Cardiac fibroblast (primary cell): ENCODE results near the gene THRSP.
"Not testable (repeated sequence)": the region's sequence is repeated elsewhere in the genome, so short reads cannot be mapped to it uniquely, and the experiment has no call there.

Experiments used
- DNase-seq, 2 donors: peaks; one replicate each; pipeline versions ENCODE4 v3.0.0 to v3.0.0-alpha.2; 2010; ENCODE audit warnings: low read depth in 2 of 2
- H3K4me3 ChIP-seq, 2 donors: replicated peaks in 1 of 2; 1 replicate in 1 of 2; 2 replicates in 1 of 2; pipeline ENCODE4 v1.5.1; 2011; ENCODE audit warnings: low read depth in 2 of 2, low read length in 2 of 2, mild to moderate bottlenecking in 2 of 2, moderate library complexity in 1 of 2
- CTCF ChIP-seq: IDR thresholded peaks from one replicate; pipeline ENCODE4 v1.5.1; 2011; ENCODE audit warnings: low read depth, mild to moderate bottlenecking, low read length, inconsistent platforms

The THRSP gene

GRCh38 chr11:78050964-78051831, 12.5 kb upstream of the THRSP start:
- peak; percentile 79 to 80 for DNase-seq
- no peak for TF ChIP-seq CTCF
- no peak overlapping the region for H3K4me3 ChIP-seq

- DNase-seq: no peak
- no peak overlapping the region for H3K4me3 ChIP-seq
- TF ChIP-seq CTCF: no peak
Observed at GRCh38 chr11:78054971-78055370, 8.7 kb upstream of the THRSP start.

DNA sequence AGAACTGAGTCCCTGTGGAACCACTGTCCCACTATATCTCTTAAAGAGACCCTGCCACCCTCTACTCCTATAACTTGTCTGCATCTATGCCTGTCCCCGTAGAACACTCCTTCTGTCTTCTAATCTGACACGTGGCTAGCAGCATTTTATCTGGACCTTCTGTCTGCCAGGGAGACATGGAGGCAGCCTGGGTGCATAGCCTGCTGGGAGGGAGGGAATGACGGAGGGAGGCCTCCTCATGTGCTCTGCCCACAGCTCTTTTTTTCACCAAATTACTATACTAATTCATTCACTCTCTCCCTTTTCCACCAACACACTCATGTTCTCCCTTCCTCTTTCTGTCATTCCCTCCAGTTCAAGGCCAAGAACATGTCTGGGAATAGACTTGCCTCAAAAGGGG, 7.6 kb upstream of the THRSP start:
- no peak for TF ChIP-seq CTCF
- H3K4me3 ChIP-seq: no peak overlapping the region
- no peak for DNase-seq

- no peak for DNase-seq
- no peak for TF ChIP-seq CTCF
- H3K4me3 ChIP-seq: no peak overlapping the region
Observed at GRCh38 chr11:78057462-78058055, 6.1 kb upstream of the THRSP start.

- not testable (repeated sequence) for DNase-seq
Observed at GRCh38 chr11:78059749-78060328, 3.8 kb upstream of the THRSP start.

DNA sequence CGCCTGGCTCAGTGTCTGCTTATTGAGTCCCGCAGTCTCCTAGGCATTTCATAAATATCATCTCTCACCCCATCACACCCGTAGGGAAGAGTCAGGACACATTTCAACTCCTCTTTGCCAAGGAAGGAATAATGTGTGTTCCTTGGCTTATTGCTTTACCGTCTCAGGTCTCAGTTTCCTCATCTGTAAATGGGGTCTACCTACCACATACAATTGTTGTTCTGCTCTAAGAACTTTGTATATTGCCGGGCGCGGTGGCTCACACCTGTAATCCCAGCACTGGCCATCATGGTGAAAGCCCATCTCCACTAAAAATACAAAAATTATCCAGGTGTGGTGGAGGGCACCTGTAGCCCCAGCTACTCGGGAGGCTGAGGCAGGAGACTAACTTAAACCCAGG, 3.1 kb upstream of the THRSP start:
- no peak for TF ChIP-seq CTCF

More at GRCh38 chr11:78059749-78060328, 3.8 kb upstream of the THRSP start:
- not testable (repeated sequence) for H3K4me3 ChIP-seq

GRCh38 chr11:78061088-78061920, 2.4 kb upstream of the THRSP start:
- TF ChIP-seq CTCF: no peak
- peak in 1 of 2 donors; percentile 24 for DNase-seq
- H3K4me3 ChIP-seq: no peak overlapping the region

More for the DNA sequence above, 3.1 kb upstream of the THRSP start:
- no peak overlapping the region for H3K4me3 ChIP-seq
- no peak for DNase-seq
